Airway epithelial cell (primary cell): ENCODE measurements around the gene MYO18A. TPM values are rescaled to one million over a fixed set of nuclear protein-coding genes. Genes with fewer than 3 reads are reported as not detected.

Source experiments
- total RNA-seq: library from RNA; depleted of rRNA; stranded (reverse); fragments of >200 nt; gene quantifications from 2 replicates; pipeline ENCODE4 v1.2.3, GENCODE V29; 2015

MYO18A gene, protein sequence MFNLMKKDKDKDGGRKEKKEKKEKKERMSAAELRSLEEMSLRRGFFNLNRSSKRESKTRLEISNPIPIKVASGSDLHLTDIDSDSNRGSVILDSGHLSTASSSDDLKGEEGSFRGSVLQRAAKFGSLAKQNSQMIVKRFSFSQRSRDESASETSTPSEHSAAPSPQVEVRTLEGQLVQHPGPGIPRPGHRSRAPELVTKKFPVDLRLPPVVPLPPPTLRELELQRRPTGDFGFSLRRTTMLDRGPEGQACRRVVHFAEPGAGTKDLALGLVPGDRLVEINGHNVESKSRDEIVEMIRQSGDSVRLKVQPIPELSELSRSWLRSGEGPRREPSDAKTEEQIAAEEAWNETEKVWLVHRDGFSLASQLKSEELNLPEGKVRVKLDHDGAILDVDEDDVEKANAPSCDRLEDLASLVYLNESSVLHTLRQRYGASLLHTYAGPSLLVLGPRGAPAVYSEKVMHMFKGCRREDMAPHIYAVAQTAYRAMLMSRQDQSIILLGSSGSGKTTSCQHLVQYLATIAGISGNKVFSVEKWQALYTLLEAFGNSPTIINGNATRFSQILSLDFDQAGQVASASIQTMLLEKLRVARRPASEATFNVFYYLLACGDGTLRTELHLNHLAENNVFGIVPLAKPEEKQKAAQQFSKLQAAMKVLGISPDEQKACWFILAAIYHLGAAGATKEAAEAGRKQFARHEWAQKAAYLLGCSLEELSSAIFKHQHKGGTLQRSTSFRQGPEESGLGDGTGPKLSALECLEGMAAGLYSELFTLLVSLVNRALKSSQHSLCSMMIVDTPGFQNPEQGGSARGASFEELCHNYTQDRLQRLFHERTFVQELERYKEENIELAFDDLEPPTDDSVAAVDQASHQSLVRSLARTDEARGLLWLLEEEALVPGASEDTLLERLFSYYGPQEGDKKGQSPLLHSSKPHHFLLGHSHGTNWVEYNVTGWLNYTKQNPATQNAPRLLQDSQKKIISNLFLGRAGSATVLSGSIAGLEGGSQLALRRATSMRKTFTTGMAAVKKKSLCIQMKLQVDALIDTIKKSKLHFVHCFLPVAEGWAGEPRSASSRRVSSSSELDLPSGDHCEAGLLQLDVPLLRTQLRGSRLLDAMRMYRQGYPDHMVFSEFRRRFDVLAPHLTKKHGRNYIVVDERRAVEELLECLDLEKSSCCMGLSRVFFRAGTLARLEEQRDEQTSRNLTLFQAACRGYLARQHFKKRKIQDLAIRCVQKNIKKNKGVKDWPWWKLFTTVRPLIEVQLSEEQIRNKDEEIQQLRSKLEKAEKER (N-terminal part only)
- total RNA-seq = 35.0 and 51.4 TPM in 2 replicates

DNA sequence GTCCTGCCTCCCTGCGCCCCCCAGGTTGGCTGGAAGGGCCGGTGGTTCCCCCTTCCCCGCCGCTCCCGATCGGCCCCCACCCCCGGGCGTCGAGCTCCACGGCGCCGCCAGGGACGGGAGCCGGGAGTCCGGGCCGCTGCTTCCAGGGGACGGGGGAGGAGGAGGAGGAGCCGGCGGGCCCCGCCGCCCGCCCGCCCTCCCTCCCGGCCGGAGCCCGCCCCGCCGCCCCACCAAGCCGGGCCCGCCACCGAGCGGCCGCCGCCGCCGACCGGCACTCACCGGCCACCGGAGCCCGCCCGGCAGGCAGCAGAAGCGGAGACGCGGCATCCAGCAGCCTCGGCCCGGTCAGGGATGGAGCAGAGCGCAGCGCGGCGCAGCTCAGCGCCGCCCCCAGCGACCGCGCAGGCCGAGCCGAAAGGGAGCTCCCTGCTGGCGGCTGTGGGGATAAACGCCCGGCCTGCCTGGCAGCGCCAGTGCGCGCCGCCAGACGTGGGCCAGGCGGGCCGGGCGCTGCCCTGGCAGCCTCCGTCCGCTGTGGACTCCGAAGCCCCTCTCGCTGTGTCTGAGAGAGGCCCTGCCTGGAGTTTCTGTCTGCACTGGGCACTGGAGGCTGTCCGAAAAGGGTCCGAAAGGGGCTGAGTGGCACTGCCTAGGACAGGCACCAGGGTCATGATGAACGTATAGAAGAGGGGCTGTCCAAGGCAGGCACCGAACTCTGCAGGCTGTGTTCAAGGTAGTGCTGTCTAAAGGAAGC is at the start of gene MYO18A:
Gene MYO18A, minus strand, starts transcription at position 365 of the 754 bp plus-strand sequence. CDS start 13,458 bp downstream, outside the sequence.

DNA sequence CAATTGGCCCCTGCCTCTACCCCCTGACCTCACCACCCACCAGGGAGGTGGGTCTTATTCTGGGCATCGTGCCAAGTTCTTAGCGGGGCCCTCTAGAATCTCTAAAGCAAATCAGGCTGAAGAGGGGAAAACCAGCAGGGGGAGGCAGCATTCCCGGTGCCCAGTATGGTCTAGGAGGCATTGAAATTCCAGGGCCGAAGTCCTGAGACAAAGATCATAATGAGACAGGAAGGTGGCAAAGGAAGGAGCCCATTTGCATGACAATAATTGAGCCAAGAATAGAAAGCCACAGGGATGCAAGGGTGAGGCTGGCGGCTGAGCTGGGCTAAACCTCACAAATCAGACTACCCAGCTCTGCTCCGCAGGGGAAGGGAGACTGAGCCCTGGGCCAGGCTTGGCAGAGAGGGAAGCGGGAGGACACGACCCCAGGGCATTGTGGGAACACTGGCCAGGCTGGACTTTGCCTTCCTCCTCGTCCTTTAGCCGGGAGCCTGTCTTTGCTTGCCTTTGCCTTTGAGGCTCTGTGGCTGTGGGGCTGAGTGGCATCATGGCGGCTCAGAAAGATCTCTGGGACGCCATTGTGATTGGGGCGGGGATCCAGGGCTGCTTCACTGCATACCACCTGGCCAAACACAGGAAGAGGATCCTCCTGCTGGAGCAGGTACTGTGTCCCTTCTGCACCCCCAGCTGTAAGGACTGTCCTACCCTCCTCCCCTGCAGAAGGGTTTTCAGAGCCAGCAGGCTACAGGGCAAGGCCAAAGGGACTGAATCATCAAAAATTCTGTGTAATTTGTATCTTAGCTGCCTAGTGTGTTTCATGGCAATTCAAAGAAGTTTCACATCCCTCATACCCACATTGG is 137.3 kb downstream of the MYO18A start, which contains the start of gene PIPOX:
Gene PIPOX, plus strand, starts transcription at position 463 of the 860 bp plus-strand sequence. Its CDS starts 85 bp downstream, at position 548.

Other genes with a start within 250 kb of the MYO18A start
- 15.3 and 19.5 TPM in 2 replicates for gene PHF12, start 228.9 kb downstream of the MYO18A start, total RNA-seq
- not detected in 2 replicates for gene SEZ6, start 174.4 kb downstream of the MYO18A start, total RNA-seq
- gene PIPOX, start 137.3 kb downstream of the MYO18A start, total RNA-seq = 1.1 TPM in 1 of 2 replicates, not detected in the other
- gene CRYBA1, start 66.5 kb upstream of the MYO18A start, total RNA-seq = not detected in 2 replicates
- 16.4 and 23.0 TPM in 2 replicates for gene NUFIP2, start 113.8 kb upstream of the MYO18A start, total RNA-seq
- 25.3 and 31.9 TPM in 2 replicates for gene TAOK1, start 210.0 kb upstream of the MYO18A start, total RNA-seq